ENCODE data around the gene KIRREL3. TPM values are rescaled to one million over a fixed set of nuclear protein-coding genes. Genes with fewer than 3 reads are reported as not detected.

The KIRREL3 gene
- total and polyA plus RNA-seq, 12 donors = 0.13 to 0.58 (median 0.30) TPM

GRCh38 chr11:126583101-126583500 lies 417.5 kb downstream of the KIRREL3 start:
- no peak for ATAC-seq
- peaks cover 0 to 15% (median 12%) of the 10 kb centered on the region in 9 donors for H3K4me1 ChIP-seq
- WGBS, 2 donors = 67 to 77% methylated on average over 3 of the region's 3 CpGs
- H3K9me3 ChIP-seq = no peaks in the 10 kb centered on the region
- DNase-seq = no peak
- TF ChIP-seq CTCF (IDR thresholded peaks at IDR 0.05) = no peak
- no peaks in the 10 kb centered on the region for H3K36me3 ChIP-seq
- H3K27me3 ChIP-seq = peaks cover 0 to 16% (median 0%) of the 10 kb centered on the region in 7 donors
- H3K27ac ChIP-seq = no peak overlapping the region
- no peak overlapping the region for H3K4me3 ChIP-seq
- intact Hi-C loops (cut with DNase I) = no loop called here

- intact Hi-C loops (cut with DNase I) = no loop called here
- Histone ChIP-seq H3K36me3 (no peaks in the 10 kb centered on the region), H3K4me1 (peaks cover 0 to 15% (median 12%) of the 10 kb centered on the region in 9 donors), H3K4me3 (no peak overlapping the region), H3K27ac (no peak overlapping the region), H3K9me3 (no peaks in the 10 kb centered on the region), H3K27me3 (peaks cover 0 to 21% (median 0%) of the 10 kb centered on the region in 7 donors)
- DNase-seq (no peak), ATAC-seq (no peak)
- no peak for TF ChIP-seq CTCF (IDR thresholded peaks at IDR 0.05)
- WGBS, 2 donors = 80% methylated on average over 11 of the region's 11 CpGs
Observed at GRCh38 chr11:126581871-126582648, 418.5 kb downstream of the KIRREL3 start.

GRCh38 chr11:126578426-126578825 lies 422.1 kb downstream of the KIRREL3 start:
- H3K4me3 ChIP-seq = no peak overlapping the region
- no peaks in the 10 kb centered on the region for H3K9me3 ChIP-seq
- no peaks in the 10 kb centered on the region for H3K4me1 ChIP-seq
- no peaks in the 10 kb centered on the region for H3K36me3 ChIP-seq
- no peak for TF ChIP-seq CTCF (IDR thresholded peaks at IDR 0.05)
- peak in 2 of 8 donors; percentile 17 to 28 for ATAC-seq
- no peak for DNase-seq
- H3K27me3 ChIP-seq = peaks cover 0 to 20% (median 8%) of the 10 kb centered on the region in 7 donors
- no peak overlapping the region for H3K27ac ChIP-seq
- WGBS, 2 donors = 61 to 73% methylated on average over 9 of the region's 9 CpGs
- intact Hi-C loops (cut with DNase I) = no loop called here

GRCh38 chr11:126578021-126578420 lies 422.5 kb downstream of the KIRREL3 start:
- H3K36me3 ChIP-seq = no peaks in the 10 kb centered on the region
- intact Hi-C loops (cut with DNase I) = no loop called here
- H3K4me3 ChIP-seq = no peak overlapping the region
- H3K9me3 ChIP-seq = no peaks in the 10 kb centered on the region
- TF ChIP-seq CTCF (IDR thresholded peaks at IDR 0.05) = no peak
- H3K27me3 ChIP-seq = peaks cover 0 to 24% (median 10%) of the 10 kb centered on the region in 7 donors
- DNase-seq (no peak), ATAC-seq (no peak)
- 29 to 38% methylated on average over 2 of the region's 2 CpGs for WGBS, 2 donors
- H3K27ac ChIP-seq = no peak overlapping the region
- no peaks in the 10 kb centered on the region for H3K4me1 ChIP-seq
